A549 (cell line): Measurements from ENCODE around the gene ARHGEF3. TPM values are rescaled to one million over a fixed set of nuclear protein-coding genes. Genes with fewer than 3 reads are reported as not detected.
A peak's percentile ranks its signal among the peaks of the same experiment; 100 is the strongest.
"Not testable (repeated sequence)": the region's sequence is repeated elsewhere in the genome, so short reads cannot be mapped to it uniquely, and the experiment has no call there.

Experiments
- ATAC-seq, 2 experiments: fragments of 200-7000 bp in 1 of 2; fragments of >200 bp in 1 of 2; cut with Nextera tagmentation in 1 of 2; cut with Tn5 transposase in 1 of 2; 3 replicates each; pipeline versions ENCODE4 v1.8.0 to v1.9.1; 2018 to 2020; ENCODE audit warnings: mild to moderate bottlenecking in 1 of 2, moderate library complexity in 1 of 2
- CTCF ChIA-PET: fragments of 300-600 bp; sonication (Branson Sonifier 250); formaldehyde crosslinking; extraction: SDS; loops from one replicate; lab custom pipeline; 2021; ENCODE audit warnings: antibody characterized with exemption, inconsistent platforms; lab: Yijun Ruan, JAX
- POLR2A ChIA-PET: fragments of 350-600 bp; formaldehyde crosslinking; extraction: SDS; loops from one replicate; lab custom pipeline; 2021; ENCODE audit warnings: antibody characterized with exemption, inconsistent platforms; lab: Yijun Ruan, JAX
- DNase-seq, 2 experiments: peaks; one replicate each; pipeline versions ENCODE4 v3.0.0 to v3.0.0-alpha.2; 2011 to 2016; ENCODE audit warnings: low read depth in 1 of 2, low spot score in 1 of 2
- FAIRE-seq: peaks from 2 replicates; lab custom pipeline; 2011; peaks lifted over from hg19 to GRCh38; lab: Jason Lieb, UNC
- H3K27ac ChIP-seq, 2 experiments: fragments of >200 bp; sonication (Bioruptor Twin); formaldehyde crosslinking; 3 replicates each; pipeline ENCODE4 v1.5.1; 2016 to 2017
- H3K4me1 ChIP-seq: fragments of >200 bp; sonication (Bioruptor Twin); formaldehyde crosslinking; 3 replicates; pipeline ENCODE4 v1.6.1; 2016
- H3K4me2 ChIP-seq: fragments of >200 bp; sonication (Bioruptor Twin); formaldehyde crosslinking; 3 replicates; pipeline ENCODE4 v1.6.1; 2016
- H3K4me3 ChIP-seq: fragments of >200 bp; sonication (Bioruptor Twin); formaldehyde crosslinking; 3 replicates; pipeline ENCODE4 v1.5.1; 2016
- H3K9me3 ChIP-seq: fragments of >200 bp; sonication (Bioruptor Twin); formaldehyde crosslinking; 3 replicates; pipeline ENCODE4 v1.6.1; 2016
- CHD2 ChIP-seq: fragments of 150-350 bp; IDR thresholded peaks from 2 replicates; pipeline ENCODE4 v1.6.1; 2014; ENCODE audit warnings: low read length; ENCODE audit not compliant: partially characterized antibody
- CHD4 ChIP-seq: fragments of 200-600 bp; sonication (generic); IDR thresholded peaks from 2 replicates; pipeline ENCODE4 v1.6.1; 2016; ENCODE audit warnings: antibody characterized with exemption, mild to moderate bottlenecking, borderline replicate concordance
- EHF ChIP-seq: fragments of 250-450 bp; sonication (Bioruptor Pico); IDR thresholded peaks from 2 replicates; pipeline ENCODE4 v1.5.0; 2020; ENCODE audit warnings: mild to moderate bottlenecking
- EHMT2 ChIP-seq: fragments of 200-600 bp; sonication (generic); IDR thresholded peaks from 2 replicates; pipeline ENCODE4 v1.6.1; 2016; ENCODE audit warnings: antibody characterized with exemption, low read depth, mild to moderate bottlenecking, moderate library complexity
- FOSB ChIP-seq: fragments of 250-450 bp; sonication (Bioruptor Pico); IDR thresholded peaks from 2 replicates; pipeline ENCODE4 v1.5.0; 2020; ENCODE audit warnings: mild to moderate bottlenecking, moderate library complexity
- FOSL2 ChIP-seq, 2 experiments: fragments of 450-650 bp in 1 of 2; fragments of >200 bp in 1 of 2; sonication (Bioruptor Twin) in 1 of 2; formaldehyde crosslinking; IDR thresholded peaks; 2 replicates each; pipeline versions ENCODE4 v1.5.0 to v1.6.1; 2016 to 2020; ENCODE audit warnings: mild to moderate bottlenecking in 1 of 2, moderate library complexity in 1 of 2
- FOXS1 ChIP-seq: fragments of 250-450 bp; sonication (Bioruptor Pico); IDR thresholded peaks from 2 replicates; pipeline ENCODE4 v1.5.0; 2020; ENCODE audit warnings: mild to moderate bottlenecking, moderate library complexity
- HOXB5 ChIP-seq: fragments of 250-450 bp; sonication (Bioruptor Pico); IDR thresholded peaks from 2 replicates; pipeline ENCODE4 v1.5.0; 2020; ENCODE audit warnings: mild to moderate bottlenecking, moderate library complexity
- JUNB ChIP-seq: fragments of >200 bp; sonication (Bioruptor Twin); formaldehyde crosslinking; IDR thresholded peaks from 2 replicates; pipeline ENCODE4 v1.6.1; 2016
- KDM1A ChIP-seq: fragments of 200-600 bp; sonication (generic); IDR thresholded peaks from 2 replicates; pipeline ENCODE4 v1.6.1; 2016; ENCODE audit warnings: low read depth, mild to moderate bottlenecking
- KDM5A ChIP-seq: fragments of 200-600 bp; sonication (generic); IDR thresholded peaks from 2 replicates; pipeline ENCODE4 v1.6.1; 2016; ENCODE audit warnings: antibody characterized with exemption, mild to moderate bottlenecking
- MAFK ChIP-seq: fragments of 450-650 bp; IDR thresholded peaks from 2 replicates; pipeline ENCODE4 v1.6.1; 2014; ENCODE audit not compliant: partially characterized antibody
- MAZ ChIP-seq: fragments of 150-350 bp; IDR thresholded peaks from 2 replicates; pipeline ENCODE4 v1.6.1; 2014; ENCODE audit warnings: antibody characterized with exemption, low read depth, low read length, borderline replicate concordance
- MYC ChIP-seq: IDR thresholded peaks from 2 replicates; pipeline ENCODE4 v1.6.1; 2012; ENCODE audit warnings: mild to moderate bottlenecking, inconsistent platforms, low read length, improper control_type of control experiment, borderline replicate concordance
- NFE2L2 ChIP-seq: fragments of 150-350 bp; conservative IDR thresholded peaks from 2 replicates; pipeline ENCODE4 v1.6.1; 2014; ENCODE audit warnings: low read length
- POLR2AphosphoS2 ChIP-seq: conservative IDR thresholded peaks from 2 replicates; pipeline ENCODE4 v1.6.1; 2012; ENCODE audit warnings: low read length, improper control_type of control experiment, inconsistent platforms
- RAD21 ChIP-seq, 2 experiments: fragments of >200 bp in 1 of 2; sonication (Bioruptor Twin) in 1 of 2; formaldehyde crosslinking in 1 of 2; IDR thresholded peaks in 1 of 2; conservative IDR thresholded peaks in 1 of 2; 2 replicates in 1 of 2; 3 replicates in 1 of 2; pipeline ENCODE4 v1.6.1; 2012 to 2018; ENCODE audit warnings: inconsistent platforms in 1 of 2
- RARB ChIP-seq: fragments of 250-450 bp; sonication (Bioruptor Pico); IDR thresholded peaks from 2 replicates; pipeline ENCODE4 v1.8.0; 2021; ENCODE audit warnings: mild to moderate bottlenecking, moderate library complexity
- RCOR1 ChIP-seq: fragments of 150-350 bp; IDR thresholded peaks from 2 replicates; pipeline ENCODE4 v1.6.1; 2014; ENCODE audit warnings: antibody characterized with exemption, low read length, low read depth
- SREBF2 ChIP-seq: fragments of 450-650 bp; IDR thresholded peaks from 2 replicates; pipeline ENCODE4 v1.6.1; 2014; ENCODE audit warnings: mild to moderate bottlenecking, moderate library complexity
- TFCP2L1 ChIP-seq: fragments of 250-450 bp; sonication (Bioruptor Pico); IDR thresholded peaks from 2 replicates; pipeline ENCODE4 v1.5.0; 2021; ENCODE audit warnings: mild to moderate bottlenecking
- WGBS: methylation state at CpG from one replicate; pipeline ENCODE4 v1.1.6; 2017; ENCODE audit errors: missing lambda C conversion rate; 5-methylcytosine and 5-hydroxymethylcytosine counted together
- polyA plus RNA-seq, 4 experiments: library from polyadenylated mRNA; depleted of rRNA in 3 of 4; stranded (reverse); fragments of >200 nt; fragmentation: RNase III in 1 of 4; extraction: RNeasy Plus Mini Kit Qiagen cat#74134 plus additional on column Dnase treatment in 1 of 4; gene quantifications; 2 replicates in 3 of 4; 3 replicates in 1 of 4; pipeline ENCODE4 v1.2.3, GENCODE V29; 2011 to 2017
- TF ChIP-seq, protein P1 (sequence below): fragments of 250-450 bp; sonication (Bioruptor Pico); IDR thresholded peaks from 2 replicates; pipeline ENCODE4 v1.5.0; 2021; ENCODE audit warnings: mild to moderate bottlenecking, moderate library complexity, borderline replicate concordance
- TF ChIP-seq, protein P2 (sequence below): fragments of >200 bp; sonication (Bioruptor Twin); formaldehyde crosslinking; IDR thresholded peaks from 2 replicates; pipeline ENCODE4 v1.6.1; 2016
- TF ChIP-seq, protein P3 (sequence below): IDR thresholded peaks from 2 replicates; pipeline ENCODE4 v1.6.1; 2012; ENCODE audit warnings: low read depth, borderline replicate concordance

Gene ARHGEF3
- polyA plus RNA-seq, 2 of the 4 experiments (the other 2 are of a cell fraction) = 7.3 to 10.6 TPM

GRCh38 chr3:56693750-56694149 is 108.0 kb downstream of the ARHGEF3 start:
- WGBS = 84% methylated on average over 3 of the region's 3 CpGs
- FAIRE-seq = no peak
- CTCF ChIA-PET = interaction anchor here (0.6 to 1.6 kb wide), 5 partner anchors 9 to 558 kb away, joined by 3 to 4 read pairs (median 3); no protein-coding TSS in a partner anchor
- Histone ChIP-seq H3K27ac (no peak overlapping the region), H3K4me2 (no peak overlapping the region), H3K4me3 (no peak overlapping the region), H3K9me3 (no peaks in the 10 kb centered on the region), H3K4me1 (peaks cover 7% of the 10 kb centered on the region)
- POLR2A ChIA-PET = no interaction called here
- DNase-seq = no peak
- no peak for ATAC-seq
- no peak for TF ChIP-seq JUNB
- TF ChIP-seq MAFK = no peak
- no peak for TF ChIP-seq FOSB
- TF ChIP-seq TFCP2L1 (CRISPR knock-in tag) = no peak
- TF ChIP-seq, protein P1, sequence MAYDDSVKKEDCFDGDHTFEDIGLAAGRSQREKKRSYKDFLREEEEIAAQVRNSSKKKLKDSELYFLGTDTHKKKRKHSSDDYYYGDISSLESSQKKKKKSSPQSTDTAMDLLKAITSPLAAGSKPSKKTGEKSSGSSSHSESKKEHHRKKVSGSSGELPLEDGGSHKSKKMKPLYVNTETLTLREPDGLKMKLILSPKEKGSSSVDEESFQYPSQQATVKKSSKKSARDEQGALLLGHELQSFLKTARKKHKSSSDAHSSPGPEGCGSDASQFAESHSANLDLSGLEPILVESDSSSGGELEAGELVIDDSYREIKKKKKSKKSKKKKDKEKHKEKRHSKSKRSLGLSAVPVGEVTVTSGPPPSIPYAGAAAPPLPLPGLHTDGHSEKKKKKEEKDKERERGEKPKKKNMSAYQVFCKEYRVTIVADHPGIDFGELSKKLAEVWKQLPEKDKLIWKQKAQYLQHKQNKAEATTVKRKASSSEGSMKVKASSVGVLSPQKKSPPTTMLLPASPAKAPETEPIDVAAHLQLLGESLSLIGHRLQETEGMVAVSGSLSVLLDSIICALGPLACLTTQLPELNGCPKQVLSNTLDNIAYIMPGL (CRISPR knock-in tag) = no peak
- TF ChIP-seq MYC = no peak
- TF ChIP-seq, protein P2, sequence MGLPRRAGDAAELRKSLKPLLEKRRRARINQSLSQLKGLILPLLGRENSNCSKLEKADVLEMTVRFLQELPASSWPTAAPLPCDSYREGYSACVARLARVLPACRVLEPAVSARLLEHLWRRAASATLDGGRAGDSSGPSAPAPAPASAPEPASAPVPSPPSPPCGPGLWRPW = no peak
- no peak for TF ChIP-seq RARB (CRISPR knock-in tag)
- no peak for TF ChIP-seq CHD2
- TF ChIP-seq KDM1A = no peak
- TF ChIP-seq HOXB5 (CRISPR knock-in tag) = no peak

GRCh38 chr3:56692520-56693433 is 109.0 kb downstream of the ARHGEF3 start:
- H3K4me1 ChIP-seq, POLR2A ChIA-PET: not testable (repeated sequence)

DNA sequence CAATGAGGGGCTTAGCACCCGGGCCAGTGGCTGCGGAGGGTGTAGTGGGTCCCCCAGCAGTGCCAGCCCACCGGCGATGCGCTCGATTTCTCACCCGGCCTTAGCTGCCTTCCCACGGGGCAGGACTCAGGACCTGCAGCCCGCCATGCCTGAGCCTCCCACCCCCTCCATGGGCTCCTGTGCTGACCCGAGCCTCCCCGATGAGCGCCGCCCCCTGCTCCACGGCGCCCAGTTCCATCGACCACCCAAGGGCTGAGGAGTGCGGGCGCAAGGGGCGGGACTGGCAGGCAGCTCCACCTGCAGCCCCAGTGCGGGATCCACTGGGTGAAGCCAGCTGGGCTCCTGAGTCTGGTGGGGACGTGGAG is 109.8 kb downstream of the ARHGEF3 start:
- Histone ChIP-seq H3K27ac (peak overlapping the region; percentile 58 to 91), H3K4me2 (peak overlapping the region; percentile 87), H3K4me3 (peak overlapping the region; percentile 36; the same call in 2 of the 3 replicates)
- DNase-seq, ATAC-seq, POLR2A ChIA-PET, FAIRE-seq, H3K9me3 ChIP-seq, H3K4me1 ChIP-seq: not testable (repeated sequence)
- CTCF ChIA-PET = interaction anchor here (1.0 to 1.6 kb wide), 3 partner anchors 107 to 296 kb away, joined by 4 read pairs; no protein-coding TSS in a partner anchor
- no CpG with 5 or more reads among the region's 21 CpGs for WGBS

More at GRCh38 chr3:56692520-56693433, 109.0 kb downstream of the ARHGEF3 start:
- H3K4me3 ChIP-seq, ATAC-seq, DNase-seq, H3K4me2 ChIP-seq, H3K27ac ChIP-seq, FAIRE-seq, H3K9me3 ChIP-seq: not testable (repeated sequence)
- CTCF ChIA-PET = interaction anchor here (0.6 to 1.6 kb wide), 3 partner anchors 107 to 559 kb away, joined by 3 to 4 read pairs (median 4); no protein-coding TSS in a partner anchor
- 93% methylated on average over 14 of the region's 15 CpGs for WGBS

DNA sequence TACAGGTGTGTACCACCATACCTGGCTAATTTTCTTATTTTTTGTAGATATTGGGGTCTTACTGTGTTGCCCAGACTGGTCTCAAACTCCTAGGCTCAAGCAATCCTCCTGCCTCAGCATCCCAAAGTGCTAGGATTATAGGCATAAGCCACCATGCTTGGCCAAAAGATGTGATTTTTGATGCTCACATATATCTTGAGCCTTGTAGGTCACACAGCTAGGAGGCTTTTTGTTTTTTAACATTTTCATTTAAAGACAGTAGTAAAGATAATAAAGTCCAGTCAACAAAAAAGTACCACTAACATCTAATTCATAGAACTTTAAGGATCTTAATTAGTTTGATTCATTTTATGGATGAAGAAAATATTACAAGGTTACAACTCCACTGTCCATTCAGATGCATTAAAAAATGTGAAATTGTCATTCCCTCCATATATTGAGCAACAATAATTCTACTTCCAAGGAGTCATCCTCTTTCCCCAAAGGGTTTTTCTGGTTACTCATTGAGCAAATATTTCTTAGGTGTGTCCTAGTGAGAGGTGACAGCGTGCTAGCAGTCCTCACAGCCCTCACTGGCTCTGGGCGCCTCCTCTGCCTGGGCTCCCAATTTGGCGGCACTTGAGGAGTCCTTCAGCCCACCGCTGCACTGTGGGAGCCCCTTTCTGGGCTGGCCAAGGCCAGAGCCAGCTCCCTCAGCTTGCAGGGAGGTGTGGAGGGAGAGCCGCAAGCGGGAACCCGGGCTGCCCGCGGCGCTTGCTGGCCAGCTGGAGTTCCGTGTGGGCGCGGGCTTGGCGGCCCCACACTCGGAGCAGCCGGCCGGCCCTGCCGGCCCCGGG is 110.4 kb downstream of the ARHGEF3 start:
- H3K4me1 ChIP-seq = peaks cover 7% of the 10 kb centered on the region
- CTCF ChIA-PET = interaction anchor here (1.0 to 1.7 kb wide), 3 partner anchors 11 to 297 kb away, joined by 4 to 5 read pairs (median 4); no protein-coding TSS in a partner anchor
- ATAC-seq (peak; percentile 94 to 99), FAIRE-seq (peak; percentile 56), DNase-seq (peak; percentile 45 to 78)
- H3K27ac ChIP-seq = peak overlapping the region; percentile 58 to 91
- POLR2A ChIA-PET = no interaction called here
- 0% methylated on average over 3 of the region's 19 CpGs for WGBS
- peak overlapping the region; percentile 87 for H3K4me2 ChIP-seq
- no peaks in the 10 kb centered on the region for H3K9me3 ChIP-seq
- H3K4me3 ChIP-seq = peak overlapping the region; percentile 36; the same call in 2 of the 3 replicates
- TF ChIP-seq KDM5A = no peak
- TF ChIP-seq MAZ = no peak
- no peak for TF ChIP-seq NFE2L2
- TF ChIP-seq POLR2AphosphoS2 = no peak
- TF ChIP-seq RAD21 (conservative IDR thresholded peaks at IDR 0.05 in 1 of 2, IDR thresholded peaks at IDR 0.05 in 1 of 2) = no peak
- TF ChIP-seq, protein P3, sequence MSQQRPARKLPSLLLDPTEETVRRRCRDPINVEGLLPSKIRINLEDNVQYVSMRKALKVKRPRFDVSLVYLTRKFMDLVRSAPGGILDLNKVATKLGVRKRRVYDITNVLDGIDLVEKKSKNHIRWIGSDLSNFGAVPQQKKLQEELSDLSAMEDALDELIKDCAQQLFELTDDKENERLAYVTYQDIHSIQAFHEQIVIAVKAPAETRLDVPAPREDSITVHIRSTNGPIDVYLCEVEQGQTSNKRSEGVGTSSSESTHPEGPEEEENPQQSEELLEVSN = peak; percentile 53; the same call in 1 of the 2 replicates
- TF ChIP-seq FOXS1 = no peak
- peak; percentile 50; the same call in 1 of the 2 replicates for TF ChIP-seq FOSL2 (IDR thresholded peaks at IDR 0.05)
- peak; percentile 77 for TF ChIP-seq FOSL2 (CRISPR knock-in tag; IDR thresholded peaks at IDR 0.05)
- TF ChIP-seq EHF = no peak
- no peak for TF ChIP-seq CHD4
- no peak for TF ChIP-seq SREBF2
- no peak for TF ChIP-seq EHMT2
- no peak for TF ChIP-seq RCOR1
- no peak for TF ChIP-seq CHD2
- no peak for TF ChIP-seq FOSB
